ENCODE data around the gene RAMP3.

The RAMP3 gene

DNA sequence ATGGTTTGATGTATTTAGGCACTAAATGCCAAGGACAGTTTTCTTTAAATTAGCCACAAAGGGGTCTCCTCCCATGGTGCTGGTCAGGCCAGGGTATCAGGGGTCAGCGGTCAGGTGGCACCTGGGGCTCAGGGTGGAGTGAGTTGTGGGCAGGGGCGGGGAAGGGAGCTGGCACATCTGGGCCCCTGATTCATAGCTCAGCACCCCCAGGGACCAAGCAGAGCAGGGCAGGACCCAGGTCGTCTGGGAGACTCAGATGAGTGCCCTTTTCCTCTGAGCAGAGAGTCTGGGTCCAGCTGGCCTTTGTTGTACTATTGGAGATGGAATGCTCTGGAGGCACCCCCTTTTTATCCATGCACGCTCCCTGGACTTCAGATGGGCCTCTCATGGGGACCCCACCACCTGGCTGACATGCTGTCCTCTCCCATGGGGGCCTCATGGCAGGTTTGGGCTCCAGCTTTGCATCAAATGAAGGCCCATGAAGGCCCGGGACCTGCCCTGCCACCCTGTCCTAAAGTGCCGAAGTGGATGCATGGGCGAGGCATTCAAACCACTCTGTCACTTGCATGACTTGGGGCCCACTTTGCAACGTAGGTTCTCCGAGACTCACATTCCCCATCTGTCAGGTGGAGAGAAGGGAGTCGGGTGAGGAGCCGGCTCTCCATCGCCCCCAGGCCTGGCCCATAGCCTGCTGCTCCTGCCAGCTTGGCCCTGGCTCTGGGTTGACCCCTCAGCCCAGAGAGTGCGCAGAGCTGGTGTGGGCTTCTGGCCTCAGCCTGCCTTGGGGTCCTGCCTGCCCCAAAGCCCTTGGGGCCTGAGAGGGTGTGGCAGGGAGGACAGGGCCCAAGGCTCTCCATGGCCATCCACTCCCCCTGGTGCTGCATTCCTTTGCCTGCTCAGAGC is 66.4 kb downstream of the RAMP3 start:
- no peak for DNase-seq (ENCODE audit: low read depth)

GRCh38 chr7:45224832-45225231 is 67.2 kb downstream of the RAMP3 start:
- no peak for DNase-seq (ENCODE audit: low read depth)

DNA sequence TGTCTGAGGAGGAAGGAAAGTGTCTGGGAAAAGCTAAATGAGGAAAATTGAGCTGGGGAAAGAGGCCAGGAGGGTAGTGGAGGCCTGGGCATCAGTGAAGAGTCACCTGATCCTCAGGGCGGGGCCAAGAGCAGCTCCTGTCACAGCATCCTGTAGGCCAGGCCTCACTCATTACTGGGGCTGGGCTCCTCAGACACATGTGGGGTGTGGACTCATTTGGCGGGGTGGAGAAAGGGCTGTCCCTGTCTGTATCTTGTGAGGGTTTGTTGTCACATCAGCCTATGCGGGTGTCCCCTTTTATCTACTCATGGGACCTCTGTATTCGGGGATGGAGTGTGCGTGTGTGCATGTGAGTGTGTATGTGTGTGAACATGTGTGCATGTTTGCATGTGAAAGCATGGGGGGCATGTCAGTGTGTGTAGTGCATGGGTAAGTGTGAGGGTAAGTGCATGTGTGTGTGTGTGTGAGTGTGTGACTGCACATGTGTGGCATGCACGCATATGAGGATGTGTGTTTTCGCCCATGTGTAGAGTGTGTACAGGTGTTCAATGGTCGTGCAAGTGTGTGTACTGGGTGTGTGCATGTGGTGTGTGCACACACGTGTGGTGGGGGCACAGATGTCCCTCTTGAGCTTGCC is 67.8 kb downstream of the RAMP3 start:
- no peak for DNase-seq (ENCODE audit: low read depth)

GRCh38 chr7:45225948-45226335 is 68.4 kb downstream of the RAMP3 start:
- DNase-seq (ENCODE audit: low read depth): no peak

DNA sequence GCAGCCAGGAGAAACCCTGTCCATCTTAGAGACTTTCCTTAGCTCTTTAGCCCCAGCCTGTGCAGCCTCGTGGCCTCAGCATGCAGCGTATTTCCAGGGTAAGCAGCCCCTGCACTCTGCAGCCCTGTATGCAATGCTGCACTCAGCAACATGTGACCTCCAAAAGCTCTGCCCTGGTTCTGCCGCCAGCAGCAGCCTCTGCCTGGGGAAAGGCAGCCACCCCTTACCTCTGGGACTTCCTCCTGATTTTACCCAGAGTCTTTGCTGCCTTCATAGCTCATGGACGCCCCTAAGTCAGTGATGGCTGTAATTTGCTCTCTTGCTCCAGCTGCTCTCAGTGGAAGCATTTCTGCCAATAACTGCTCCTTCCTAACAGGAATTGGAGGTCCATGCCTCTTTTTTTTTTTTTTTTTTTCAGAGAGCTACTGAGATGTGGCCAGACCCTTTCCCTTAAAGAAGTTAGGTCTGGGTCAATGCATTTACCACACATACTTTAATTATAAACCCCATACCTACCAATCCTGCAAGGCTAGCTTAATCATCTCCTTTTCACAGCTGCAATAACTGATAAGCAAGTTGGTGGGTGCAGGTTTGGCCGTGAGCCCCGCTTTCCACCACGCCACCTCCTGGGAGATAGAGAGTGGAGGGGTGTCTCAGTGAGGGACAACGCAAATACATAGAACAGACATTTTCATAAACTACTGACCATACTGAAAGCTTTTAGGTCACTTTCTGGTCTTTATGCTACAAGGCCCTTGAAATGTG is 71.7 kb downstream of the RAMP3 start:
- no peak for DNase-seq (ENCODE audit: low read depth)

GRCh38 chr7:45230083-45230482 is 72.5 kb downstream of the RAMP3 start:
- no peak for DNase-seq (ENCODE audit: low read depth)

GRCh38 chr7:45230611-45231165 is 73.1 kb downstream of the RAMP3 start:
- no peak for DNase-seq (ENCODE audit: low read depth)

GRCh38 chr7:45233249-45233775 is 75.7 kb downstream of the RAMP3 start:
- no peak for DNase-seq (ENCODE audit: low read depth)

Measured in activated T-cell treated with anti-CD3 and anti-CD28 coated beads for 1 hour (primary cell).